Small intestine (tissue), 7 donors: Measurements from ENCODE around the gene DNAJC7. TPM values are rescaled to one million over a fixed set of nuclear protein-coding genes. Genes with fewer than 3 reads are reported as not detected.
A peak's percentile ranks its signal among the peaks of the same experiment; 100 is the strongest.

Experiments
- DNase-seq, 2 donors: peaks; one replicate each; pipeline versions ENCODE4 v3.0.0 to v3.0.0-alpha.2; 2013
- FAIRE-seq: peaks from 2 replicates; lab custom pipeline; 2012; peaks lifted over from hg19 to GRCh38; lab: Jason Lieb, UNC
- H3K27ac ChIP-seq, 3 donors: one replicate each; pipeline ENCODE4 v1.5.1; 2013; ENCODE audit warnings: low read length in 2 of 3, mild to moderate bottlenecking in 2 of 3, control low read depth in 1 of 3, inconsistent platforms in 1 of 3, low read depth in 1 of 3, moderate library complexity in 1 of 3
- H3K27me3 ChIP-seq, 3 donors: one replicate each; pipeline ENCODE4 v1.6.1; 2013; ENCODE audit warnings: low read length in 3 of 3, inconsistent platforms in 1 of 3; ENCODE audit not compliant: control insufficient read depth in 3 of 3, insufficient read depth in 3 of 3
- H3K36me3 ChIP-seq, 3 donors: one replicate each; pipeline ENCODE4 v1.6.1; 2013; ENCODE audit warnings: low read length in 3 of 3, inconsistent platforms in 1 of 3, low read depth in 1 of 3, mild to moderate bottlenecking in 1 of 3, moderate library complexity in 1 of 3; ENCODE audit not compliant: control insufficient read depth in 3 of 3, insufficient read depth in 2 of 3
- H3K4me1 ChIP-seq, 3 donors: one replicate each; pipeline ENCODE4 v1.6.1; 2013; ENCODE audit warnings: low read length in 2 of 3, inconsistent platforms in 1 of 3, low read depth in 1 of 3, mild to moderate bottlenecking in 1 of 3, moderate library complexity in 1 of 3; ENCODE audit not compliant: control insufficient read depth in 3 of 3, insufficient read depth in 2 of 3
- H3K4me3 ChIP-seq, 3 donors: one replicate each; pipeline ENCODE4 v1.5.1; 2013; ENCODE audit warnings: low read length in 3 of 3, control low read depth in 1 of 3, inconsistent platforms in 1 of 3, low read depth in 1 of 3, mild to moderate bottlenecking in 1 of 3, moderate library complexity in 1 of 3
- H3K9me3 ChIP-seq, 2 donors: one replicate each; pipeline ENCODE4 v1.6.1; 2013; ENCODE audit warnings: low read depth in 1 of 2, low read length in 1 of 2; ENCODE audit not compliant: control insufficient read depth in 2 of 2, insufficient read depth in 1 of 2
- WGBS, 3 donors: extraction: QIAGEN DNeasy Blood & Tissue Kit; methylation state at CpG; one replicate each; pipeline ENCODE4 v1.1.7; 2013; 5-methylcytosine and 5-hydroxymethylcytosine counted together
- polyA plus RNA-seq, 4 donors: library from polyadenylated mRNA; stranded (reverse) in 3 of 4; unstranded in 1 of 4; fragments of 200-250 nt in 3 of 4; fragments of 120-200 nt in 1 of 4; gene quantifications; one replicate each; pipeline versions ENCODE4 v1.2.1 to v1.2.3, GENCODE V29; 2013
- donor health status: healthy with polysubstance abuse.
- donor health status: control.
- donor health status: control.
- donor health status: Bipolar disorder and iron deficiency.
- donor health status: healthy.

DNAJC7 gene
- polyA plus RNA-seq, 4 donors: 70.0 to 91.2 (median 74.7) TPM

GRCh38 chr17:42058063-42058462, 40.8 kb upstream of the DNAJC7 start:
- 66 to 83% (median 74%) methylated on average over 5 to 7 of the region's 7 CpGs for WGBS, 3 donors
- DNase-seq (no peak), FAIRE-seq (no peak)
- no peaks in the 10 kb centered on the region for H3K36me3 ChIP-seq
- H3K27ac ChIP-seq: no peak overlapping the region
- H3K4me1 ChIP-seq: no peaks in the 10 kb centered on the region
- H3K9me3 ChIP-seq: no peaks in the 10 kb centered on the region
- peaks cover 0 to 36% (median 12%) of the 10 kb centered on the region in 3 donors for H3K27me3 ChIP-seq
- H3K4me3 ChIP-seq: no peak overlapping the region

- FAIRE-seq (no peak), DNase-seq (no peak)
- Histone ChIP-seq H3K27me3 (peaks cover 0 to 44% (median 12%) of the 10 kb centered on the region in 3 donors), H3K27ac (no peak overlapping the region), H3K4me3 (no peak overlapping the region), H3K36me3 (no peaks in the 10 kb centered on the region), H3K9me3 (no peaks in the 10 kb centered on the region), H3K4me1 (no peaks in the 10 kb centered on the region)
- WGBS, 3 donors: 60 to 83% (median 67%) methylated on average over 3 of the region's 3 CpGs
These were observed 39.4 kb upstream of the DNAJC7 start for GRCh38 chr17:42056635-42057034.

GRCh38 chr17:42055496-42055895, 38.3 kb upstream of the DNAJC7 start:
- no peak for DNase-seq
- H3K36me3 ChIP-seq: no peaks in the 10 kb centered on the region
- 42 to 50% (median 44%) methylated on average over 6 of the region's 6 CpGs for WGBS, 3 donors
- no peaks in the 10 kb centered on the region for H3K4me1 ChIP-seq
- no peak for FAIRE-seq
- no peak overlapping the region for H3K27ac ChIP-seq
- peaks cover 0 to 44% (median 12%) of the 10 kb centered on the region in 3 donors for H3K27me3 ChIP-seq
- H3K4me3 ChIP-seq: no peak overlapping the region
- H3K9me3 ChIP-seq: no peaks in the 10 kb centered on the region

GRCh38 chr17:42055027-42055426, 37.8 kb upstream of the DNAJC7 start:
- 36 to 46% (median 45%) methylated on average over 3 of the region's 3 CpGs for WGBS, 3 donors
- peaks cover 0 to under 1% (median 0%) of the 10 kb centered on the region in 3 donors for H3K4me1 ChIP-seq

GRCh38 chr17:42053731-42054500, 36.7 kb upstream of the DNAJC7 start:
- H3K4me3 ChIP-seq: no peak overlapping the region
- 18 to 37% (median 28%) methylated on average over 11 to 12 of the region's 12 CpGs for WGBS, 3 donors
- peaks cover 0 to 7% (median 0%) of the 10 kb centered on the region in 3 donors for H3K4me1 ChIP-seq
- no peaks in the 10 kb centered on the region for H3K36me3 ChIP-seq
- no peaks in the 10 kb centered on the region for H3K9me3 ChIP-seq
- no peak for FAIRE-seq
- DNase-seq: no peak
- H3K27me3 ChIP-seq: peaks cover 0 to 44% (median 12%) of the 10 kb centered on the region in 3 donors
- H3K27ac ChIP-seq: no peak overlapping the region

More at GRCh38 chr17:42055027-42055426, 37.8 kb upstream of the DNAJC7 start:
- H3K4me3 ChIP-seq: no peak overlapping the region
- H3K27me3 ChIP-seq: peaks cover 0 to 44% (median 12%) of the 10 kb centered on the region in 3 donors
- no peak for FAIRE-seq
- no peaks in the 10 kb centered on the region for H3K9me3 ChIP-seq
- no peaks in the 10 kb centered on the region for H3K36me3 ChIP-seq
- no peak for DNase-seq
- no peak overlapping the region for H3K27ac ChIP-seq

- H3K4me3 ChIP-seq: no peak overlapping the region
- H3K36me3 ChIP-seq: no peaks in the 10 kb centered on the region
- H3K27ac ChIP-seq: no peak overlapping the region
- H3K27me3 ChIP-seq: peaks cover 0 to 40% (median 12%) of the 10 kb centered on the region in 3 donors
- no peak for FAIRE-seq
- no peak for DNase-seq
- peaks cover 0 to 7% (median 0%) of the 10 kb centered on the region in 3 donors for H3K4me1 ChIP-seq
- 76 to 85% (median 77%) methylated on average over 6 of the region's 6 CpGs for WGBS, 3 donors
- H3K9me3 ChIP-seq: no peaks in the 10 kb centered on the region
These were observed 35.2 kb upstream of the DNAJC7 start for GRCh38 chr17:42052346-42052877.

GRCh38 chr17:42051645-42052044, 34.4 kb upstream of the DNAJC7 start:
- no peaks in the 10 kb centered on the region for H3K9me3 ChIP-seq
- no peak overlapping the region for H3K4me3 ChIP-seq
- no peak overlapping the region for H3K27ac ChIP-seq
- peaks cover 0 to 40% (median 9%) of the 10 kb centered on the region in 3 donors for H3K27me3 ChIP-seq
- no peak for FAIRE-seq
- WGBS, 3 donors: 87 to 90% (median 88%) methylated on average over 7 of the region's 7 CpGs
- H3K36me3 ChIP-seq: no peaks in the 10 kb centered on the region
- no peak for DNase-seq
- H3K4me1 ChIP-seq: peaks cover 0 to 7% (median 0%) of the 10 kb centered on the region in 3 donors

GRCh38 chr17:42051013-42051400, 33.8 kb upstream of the DNAJC7 start:
- Histone ChIP-seq H3K36me3 (no peaks in the 10 kb centered on the region), H3K27ac (no peak overlapping the region), H3K9me3 (no peaks in the 10 kb centered on the region), H3K4me3 (peak overlapping the region; percentile 37 to 53 (median 42)), H3K27me3 (peaks cover 0 to 38% (median 9%) of the 10 kb centered on the region in 3 donors), H3K4me1 (peaks cover 0 to 7% (median 0%) of the 10 kb centered on the region in 3 donors)
- DNase-seq (no peak), FAIRE-seq (no peak)
- WGBS, 3 donors: 43 to 66% (median 60%) methylated on average over 8 of the region's 8 CpGs
